H9 (cell line): ENCODE data around the gene FRMPD1. TPM values are rescaled to one million over a fixed set of nuclear protein-coding genes. Genes with fewer than 3 reads are reported as not detected.

ENCODE experiments used
- DNase-seq: peaks from one replicate; pipeline ENCODE4 v3.0.0-alpha.2; 2017
- H2AFZ ChIP-seq: one replicate; pipeline ENCODE4 v1.6.1; 2013; ENCODE audit warnings: mild to moderate bottlenecking, low read length, control low read depth, moderate library complexity
- H2AK5ac ChIP-seq: 2 replicates; pipeline ENCODE4 v1.6.1; 2013; ENCODE audit warnings: low read length, control low read depth, mixed read lengths; ENCODE audit not compliant: insufficient read length
- H2BK120ac ChIP-seq: one replicate; pipeline ENCODE4 v1.6.1; 2013; ENCODE audit warnings: low read depth, mild to moderate bottlenecking, low read length, control low read depth, inconsistent platforms; ENCODE audit not compliant: poor library complexity, severe bottlenecking
- H2BK12ac ChIP-seq: 2 replicates; pipeline ENCODE4 v1.6.1; 2013; ENCODE audit warnings: low read length, control low read depth, mixed read lengths, low read depth; ENCODE audit not compliant: insufficient read length
- H2BK15ac ChIP-seq: 2 replicates; pipeline ENCODE4 v1.6.1; 2013; ENCODE audit warnings: low read depth, low read length, control low read depth
- H2BK20ac ChIP-seq: one replicate; pipeline ENCODE4 v1.6.1; 2013; ENCODE audit warnings: low read depth, mild to moderate bottlenecking, low read length, control low read depth, inconsistent platforms; ENCODE audit not compliant: poor library complexity, severe bottlenecking
- H2BK5ac ChIP-seq: 2 replicates; pipeline ENCODE4 v1.6.1; 2013; ENCODE audit warnings: low read length, control low read depth, mixed read lengths; ENCODE audit not compliant: insufficient read length
- H3K14ac ChIP-seq: 2 replicates; pipeline ENCODE4 v1.6.1; 2013; ENCODE audit warnings: low read length, control low read depth; ENCODE audit not compliant: insufficient read depth
- H3K18ac ChIP-seq: 2 replicates; pipeline ENCODE4 v1.6.1; 2013; ENCODE audit warnings: low read depth, mild to moderate bottlenecking, mixed read lengths, low read length, control low read depth; ENCODE audit not compliant: insufficient read length
- H3K23ac ChIP-seq: 2 replicates; pipeline ENCODE4 v1.6.1; 2013; ENCODE audit warnings: low read length, control low read depth, mixed read lengths, low read depth; ENCODE audit not compliant: insufficient read length
- H3K23me2 ChIP-seq: 2 replicates; pipeline ENCODE4 v1.6.1; 2013; ENCODE audit warnings: low read depth, mild to moderate bottlenecking, mixed read lengths, low read length, control low read depth; ENCODE audit not compliant: insufficient read length, poor library complexity, severe bottlenecking
- H3K27ac ChIP-seq: 2 replicates; pipeline ENCODE4 v1.5.1; 2013; ENCODE audit warnings: low read length, control low read depth, mixed read lengths, low read depth; ENCODE audit not compliant: insufficient read length
- H3K27me3 ChIP-seq: 2 replicates; pipeline ENCODE4 v1.6.1; 2013; ENCODE audit warnings: low read length, control low read depth, inconsistent platforms; ENCODE audit not compliant: insufficient read depth
- H3K4ac ChIP-seq: 2 replicates; pipeline ENCODE4 v1.6.1; 2013; ENCODE audit warnings: low read depth, mild to moderate bottlenecking, control low read depth, inconsistent platforms, low read length, moderate library complexity
- H3K4me1 ChIP-seq: 2 replicates; pipeline ENCODE4 v1.6.1; 2013; ENCODE audit warnings: low read length, control low read depth, inconsistent platforms; ENCODE audit not compliant: insufficient read depth
- H3K4me2 ChIP-seq: 2 replicates; pipeline ENCODE4 v1.6.1; 2013; ENCODE audit warnings: low read length, control low read depth, mixed read lengths; ENCODE audit not compliant: insufficient read length, insufficient read depth
- H3K56ac ChIP-seq: 2 replicates; pipeline ENCODE4 v1.6.1; 2013; ENCODE audit warnings: low read depth, mild to moderate bottlenecking, mixed read lengths, low read length, control low read depth; ENCODE audit not compliant: insufficient read length
- H3K79me1 ChIP-seq: 2 replicates; pipeline ENCODE4 v1.6.1; 2013; ENCODE audit warnings: low read depth, mild to moderate bottlenecking, moderate library complexity, low read length, control low read depth, inconsistent platforms; ENCODE audit not compliant: insufficient read depth, poor library complexity, severe bottlenecking
- H3K79me2 ChIP-seq: 2 replicates; pipeline ENCODE4 v1.6.1; 2013; ENCODE audit warnings: low read length, control low read depth, inconsistent platforms; ENCODE audit not compliant: insufficient read depth
- H3K9ac ChIP-seq: 2 replicates; pipeline ENCODE4 v1.6.1; 2013; ENCODE audit warnings: low read length, control low read depth, mixed read lengths; ENCODE audit not compliant: insufficient read length; ENCODE audit errors: extremely low read depth
- H3K9me3 ChIP-seq: one replicate; pipeline ENCODE4 v1.6.1; 2013; ENCODE audit warnings: low read depth, low read length, inconsistent platforms; ENCODE audit not compliant: control insufficient read depth
- H3T11ph ChIP-seq: one replicate; pipeline ENCODE4 v1.6.1; 2013; ENCODE audit warnings: mild to moderate bottlenecking, low read length, control low read depth, inconsistent platforms
- H4K20me1 ChIP-seq: one replicate; pipeline ENCODE4 v1.6.1; 2013; ENCODE audit not compliant: control insufficient read depth, insufficient read length, insufficient read depth
- H4K5ac ChIP-seq: 2 replicates; pipeline ENCODE4 v1.6.1; 2013; ENCODE audit warnings: low read depth, mild to moderate bottlenecking, mixed read lengths, low read length, control low read depth; ENCODE audit not compliant: insufficient read length
- H4K8ac ChIP-seq: replicated peaks from 2 replicates; pipeline ENCODE4 v1.6.1; 2013; ENCODE audit warnings: low read length, control low read depth, mixed read lengths, low read depth; ENCODE audit not compliant: insufficient read length
- H4K91ac ChIP-seq: 2 replicates; pipeline ENCODE4 v1.6.1; 2013; ENCODE audit warnings: low read depth, mild to moderate bottlenecking, moderate library complexity, mixed read lengths, low read length, control low read depth; ENCODE audit not compliant: insufficient read length
- H3K27ac Mint-ChIP-seq, 3 experiments: 2 replicates in 2 of 3; 3 replicates in 1 of 3; pipeline ENCODE4 v1.8.0; 2020 to 2021; ENCODE audit warnings: mixed read lengths in 3 of 3, mild to moderate bottlenecking in 1 of 3, moderate library complexity in 1 of 3
- H3K27me3 Mint-ChIP-seq: 2 replicates; pipeline ENCODE4 v1.8.0; 2021; ENCODE audit warnings: low read depth, mild to moderate bottlenecking, moderate library complexity, mixed read lengths
- H3K36me3 Mint-ChIP-seq, 3 experiments: 2 replicates in 2 of 3; 3 replicates in 1 of 3; pipeline ENCODE4 v1.8.0; 2020 to 2021; ENCODE audit warnings: low read depth in 3 of 3, mixed read lengths in 3 of 3; ENCODE audit not compliant: insufficient read depth in 1 of 3
- H3K4me1 Mint-ChIP-seq, 2 experiments: 2 replicates each; pipeline ENCODE4 v1.8.0; 2020; ENCODE audit warnings: mixed read lengths in 2 of 2
- H3K4me3 Mint-ChIP-seq, 2 experiments: 2 replicates in 1 of 2; 3 replicates in 1 of 2; pipeline ENCODE4 v1.8.0; 2020 to 2021; ENCODE audit warnings: mild to moderate bottlenecking in 2 of 2, mixed read lengths in 2 of 2, moderate library complexity in 1 of 2
- H3K9me3 Mint-ChIP-seq, 2 experiments: 2 replicates in 1 of 2; 3 replicates in 1 of 2; pipeline ENCODE4 v1.8.0; 2020; ENCODE audit warnings: mild to moderate bottlenecking in 2 of 2, mixed read lengths in 2 of 2, moderate library complexity in 1 of 2
- CTCF ChIP-seq: fragments of 200-600 bp; sonication (generic); conservative IDR thresholded peaks from 3 replicates; pipeline ENCODE4 v1.8.0; 2021; ENCODE audit warnings: antibody characterized with exemption, mild to moderate bottlenecking
- WGBS: extraction: QIAGEN DNeasy Blood & Tissue Kit; methylation state at CpG from one replicate; pipeline ENCODE4 v1.1.7; 2013; ENCODE audit warnings: missing lambda C conversion rate, low lambda C conversion rate, mixed read lengths; ENCODE audit not compliant: insufficient read length; ENCODE audit errors: extremely low coverage; 5-methylcytosine and 5-hydroxymethylcytosine counted together
- total RNA-seq: library from RNA; stranded (reverse); gene quantifications from 2 replicates; pipeline ENCODE4 v1.2.1, GENCODE V29; 2021

Gene FRMPD1
- total RNA-seq, 1 experiment from 2014 or later = 0.04 TPM

GRCh38 chr9:37729499-37729898, 78.7 kb downstream of the FRMPD1 start:
- H4K91ac ChIP-seq = no peak overlapping the region
- no peak overlapping the region for H3K18ac ChIP-seq
- H4K20me1 ChIP-seq = no peaks in the 10 kb centered on the region
- no peak overlapping the region for H3K9ac ChIP-seq
- no peak overlapping the region for H3K4me2 ChIP-seq
- Mint-ChIP-seq H3K27me3 (peaks cover 11% of the 10 kb centered on the region), H3K27ac (no peak overlapping the region), H3K9me3 (no peaks in the 10 kb centered on the region), H3K4me1 (peaks cover 18 to 20% of the 10 kb centered on the region in 2 experiments), H3K36me3 (no peaks in the 10 kb centered on the region), H3K4me3 (no peak overlapping the region)
- H2BK5ac ChIP-seq = no peak overlapping the region
- no peak overlapping the region for H4K8ac ChIP-seq
- H3K56ac ChIP-seq = no peak overlapping the region
- H2AK5ac ChIP-seq = no peak overlapping the region
- H2BK12ac ChIP-seq = no peak overlapping the region
- H4K5ac ChIP-seq = no peak overlapping the region
- no peaks in the 10 kb centered on the region for H3K9me3 ChIP-seq
- H3K14ac ChIP-seq = no peak overlapping the region; the same call in 1 of the 2 replicates
- no peak overlapping the region for H3K27ac ChIP-seq
- H2AFZ ChIP-seq = no peak overlapping the region
- H3K4ac ChIP-seq = no peak overlapping the region
- no CpG with 5 or more reads among the region's 9 CpGs for WGBS
- no peak overlapping the region for H3K23ac ChIP-seq
- no peak for TF ChIP-seq CTCF
- no peak for DNase-seq
- H2BK20ac ChIP-seq = no peak overlapping the region
- no peak overlapping the region for H3T11ph ChIP-seq
- no peaks in the 10 kb centered on the region for H3K4me1 ChIP-seq
- H2BK15ac ChIP-seq = no peak overlapping the region
- H3K27me3 ChIP-seq = no peaks in the 10 kb centered on the region
- no peaks in the 10 kb centered on the region for H3K23me2 ChIP-seq
- H3K79me1 ChIP-seq = no peaks in the 10 kb centered on the region
- no peaks in the 10 kb centered on the region for H3K79me2 ChIP-seq
- H2BK120ac ChIP-seq = no peak overlapping the region
